Ovary (tissue), 3 donors: Measurements from ENCODE around the gene TNRC6B.

Source experiments
- EP300 ChIP-seq: sonication (generic); formaldehyde crosslinking; IDR thresholded peaks from one replicate; pipeline ENCODE4 v1.6.1; 2017; ENCODE audit warnings: antibody characterized with exemption
- TF ChIP-seq, protein P1 (sequence below), 3 donors: fragments of 450-650 bp in 2 of 3; fragments of 200-600 bp in 1 of 3; IDR thresholded peaks; one replicate each; pipeline versions ENCODE4 v1.5.1 to v1.8.0; 2016 to 2022; ENCODE audit warnings: antibody characterized with exemption in 3 of 3, mild to moderate bottlenecking in 1 of 3
- donor health status: DM: no; HTN: no; CAD: no.

DNA sequence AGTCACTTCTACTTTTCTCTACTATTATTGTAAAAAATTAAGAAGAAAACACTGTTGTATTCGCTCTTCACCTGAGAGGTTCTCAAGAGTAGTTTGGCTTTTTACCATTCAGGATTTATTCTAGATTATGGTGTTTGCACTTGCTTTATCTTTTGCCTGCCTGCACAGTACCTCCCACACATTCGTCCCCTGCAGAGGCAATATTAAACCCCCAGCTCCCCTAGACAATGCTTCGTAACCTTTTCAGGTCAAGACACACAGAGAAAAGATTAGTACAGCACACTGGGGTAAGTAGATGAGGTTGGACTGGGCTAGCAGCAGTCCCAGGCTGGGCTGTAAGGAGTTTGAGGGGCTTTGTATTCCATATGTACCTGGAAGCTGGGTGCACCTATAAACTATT lies 62.4 kb downstream of the TNRC6B start:
- TF ChIP-seq, protein P1, sequence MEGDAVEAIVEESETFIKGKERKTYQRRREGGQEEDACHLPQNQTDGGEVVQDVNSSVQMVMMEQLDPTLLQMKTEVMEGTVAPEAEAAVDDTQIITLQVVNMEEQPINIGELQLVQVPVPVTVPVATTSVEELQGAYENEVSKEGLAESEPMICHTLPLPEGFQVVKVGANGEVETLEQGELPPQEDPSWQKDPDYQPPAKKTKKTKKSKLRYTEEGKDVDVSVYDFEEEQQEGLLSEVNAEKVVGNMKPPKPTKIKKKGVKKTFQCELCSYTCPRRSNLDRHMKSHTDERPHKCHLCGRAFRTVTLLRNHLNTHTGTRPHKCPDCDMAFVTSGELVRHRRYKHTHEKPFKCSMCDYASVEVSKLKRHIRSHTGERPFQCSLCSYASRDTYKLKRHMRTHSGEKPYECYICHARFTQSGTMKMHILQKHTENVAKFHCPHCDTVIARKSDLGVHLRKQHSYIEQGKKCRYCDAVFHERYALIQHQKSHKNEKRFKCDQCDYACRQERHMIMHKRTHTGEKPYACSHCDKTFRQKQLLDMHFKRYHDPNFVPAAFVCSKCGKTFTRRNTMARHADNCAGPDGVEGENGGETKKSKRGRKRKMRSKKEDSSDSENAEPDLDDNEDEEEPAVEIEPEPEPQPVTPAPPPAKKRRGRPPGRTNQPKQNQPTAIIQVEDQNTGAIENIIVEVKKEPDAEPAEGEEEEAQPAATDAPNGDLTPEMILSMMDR (IDR thresholded peaks at IDR 0.05), result no peak
- TF ChIP-seq EP300, result no peak
